ENCODE measurements around the gene PSME1.
"Not testable (repeated sequence)": the region's sequence is repeated elsewhere in the genome, so short reads cannot be mapped to it uniquely, and the experiment has no call there.

The PSME1 gene

GRCh38 chr14:24095271-24096068 is 40.5 kb upstream of the PSME1 start:
- Histone ChIP-seq H3K4me1 (ENCODE audit: control insufficient read depth, insufficient read depth, low read length) (peaks cover 19% of the 10 kb centered on the region), H3K9me3 (ENCODE audit: control insufficient read depth, insufficient read depth, low read depth, low read length) (no peaks in the 10 kb centered on the region), H3K36me3 (ENCODE audit: control insufficient read depth, insufficient read depth, low read length) (peaks cover 37% of the 10 kb centered on the region), H3K27ac (ENCODE audit: low read depth, low read length) (peak overlapping the region; percentile 98), H3K4me3 (ENCODE audit: low read depth, low read length) (peak overlapping the region; percentile 96), H3K9ac (ENCODE audit: low read length) (peak overlapping the region; percentile 98), H3K27me3 (ENCODE audit: control insufficient read depth, insufficient read depth, low read length) (no peaks in the 10 kb centered on the region)

GRCh38 chr14:24096545-24097181 is 39.3 kb upstream of the PSME1 start:
- Histone ChIP-seq H3K27ac (ENCODE audit: low read depth, low read length) (no peak overlapping the region), H3K9me3 (ENCODE audit: control insufficient read depth, insufficient read depth, low read depth, low read length) (no peaks in the 10 kb centered on the region), H3K4me1 (ENCODE audit: control insufficient read depth, insufficient read depth, low read length) (peaks cover 19% of the 10 kb centered on the region), H3K4me3 (ENCODE audit: low read depth, low read length) (no peak overlapping the region), H3K36me3 (ENCODE audit: control insufficient read depth, insufficient read depth, low read length) (peaks cover 49% of the 10 kb centered on the region), H3K27me3 (ENCODE audit: control insufficient read depth, insufficient read depth, low read length) (no peaks in the 10 kb centered on the region), H3K9ac (ENCODE audit: low read length) (no peak overlapping the region)

DNA sequence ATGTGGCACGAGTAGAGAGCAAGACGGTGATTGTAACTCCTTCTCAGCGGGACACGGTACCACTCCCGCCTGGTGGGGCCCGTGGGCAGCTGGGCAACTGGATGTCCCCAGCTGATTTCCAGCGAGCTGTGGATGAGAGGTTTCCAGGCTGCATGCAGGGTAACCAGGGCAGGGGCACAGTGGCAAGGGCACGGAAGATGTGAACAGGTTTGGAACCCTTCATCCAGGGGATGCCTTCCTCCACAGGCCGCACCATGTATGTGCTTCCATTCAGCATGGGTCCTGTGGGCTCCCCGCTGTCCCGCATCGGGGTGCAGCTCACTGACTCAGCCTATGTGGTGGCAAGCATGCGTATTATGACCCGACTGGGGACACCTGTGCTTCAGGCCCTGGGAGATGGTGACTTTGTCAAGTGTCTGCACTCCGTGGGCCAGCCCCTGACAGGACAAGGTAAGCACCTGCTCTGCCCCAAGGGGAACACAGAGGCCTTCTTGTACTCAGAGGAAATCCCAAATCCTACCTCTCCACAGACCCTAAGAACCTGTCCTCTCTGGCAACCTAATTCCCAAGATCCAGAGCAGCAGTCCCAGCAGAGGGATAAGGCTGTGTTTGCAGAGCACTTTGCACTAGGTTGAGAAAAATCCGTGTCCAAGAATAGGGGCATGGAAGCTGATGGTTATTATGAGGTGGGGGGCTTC is 37.6 kb upstream of the PSME1 start:
- H3K9ac ChIP-seq (ENCODE audit: low read length) = no peak overlapping the region
- H3K4me3 ChIP-seq (ENCODE audit: low read depth, low read length) = no peak overlapping the region
- H3K27ac ChIP-seq (ENCODE audit: low read depth, low read length) = no peak overlapping the region
- H3K4me1 ChIP-seq (ENCODE audit: control insufficient read depth, insufficient read depth, low read length) = peaks cover 15% of the 10 kb centered on the region
- peaks cover 63% of the 10 kb centered on the region for H3K36me3 ChIP-seq (ENCODE audit: control insufficient read depth, insufficient read depth, low read length)
- H3K27me3 ChIP-seq (ENCODE audit: control insufficient read depth, insufficient read depth, low read length) = no peaks in the 10 kb centered on the region
- H3K9me3 ChIP-seq (ENCODE audit: control insufficient read depth, insufficient read depth, low read depth, low read length) = peaks cover under 1% of the 10 kb centered on the region

DNA sequence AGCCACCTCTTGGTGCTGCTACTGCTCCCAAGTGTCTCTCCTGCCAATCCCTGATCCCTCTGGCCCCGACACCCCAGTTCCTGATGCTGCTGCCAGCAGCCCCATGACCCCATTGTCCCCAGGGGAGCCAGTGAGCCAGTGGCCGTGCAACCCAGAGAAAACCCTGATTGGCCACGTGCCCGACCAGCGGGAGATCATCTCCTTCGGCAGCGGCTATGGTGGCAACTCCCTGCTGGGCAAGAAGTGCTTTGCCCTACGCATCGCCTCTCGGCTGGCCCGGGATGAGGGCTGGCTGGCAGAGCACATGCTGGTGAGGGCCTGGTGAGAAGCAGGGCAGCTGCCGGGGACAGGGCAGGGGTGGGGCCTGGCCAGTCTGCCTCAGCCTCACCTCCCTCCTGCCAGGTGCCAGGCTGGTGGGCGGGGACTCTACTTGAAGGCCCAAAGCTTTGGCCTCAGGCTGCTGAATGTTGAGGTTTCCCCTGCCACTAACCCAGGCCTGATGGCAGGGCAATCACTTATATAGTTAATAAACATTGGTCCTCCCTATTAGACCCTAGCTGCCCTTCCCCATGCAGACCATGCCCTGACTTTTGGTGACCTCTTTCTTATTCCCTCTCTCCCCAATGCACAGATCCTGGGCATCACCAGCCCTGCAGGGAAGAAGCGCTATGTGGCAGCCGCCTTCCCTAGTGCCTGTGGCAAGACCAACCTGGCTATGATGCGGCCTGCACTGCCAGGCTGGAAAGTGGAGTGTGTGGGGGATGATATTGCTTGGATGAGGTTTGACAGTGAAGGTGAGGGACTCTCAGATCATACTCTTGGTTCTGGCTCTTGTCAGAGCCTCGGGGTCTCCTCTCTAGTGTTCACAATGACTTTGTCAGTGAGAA is 36.8 kb upstream of the PSME1 start:
- H3K27me3 ChIP-seq (ENCODE audit: control insufficient read depth, insufficient read depth, low read length) = no peaks in the 10 kb centered on the region
- peaks cover 71% of the 10 kb centered on the region for H3K36me3 ChIP-seq (ENCODE audit: control insufficient read depth, insufficient read depth, low read length)
- no peak overlapping the region for H3K9ac ChIP-seq (ENCODE audit: low read length)
- H3K4me3 ChIP-seq (ENCODE audit: low read depth, low read length) = no peak overlapping the region
- H3K27ac ChIP-seq (ENCODE audit: low read depth, low read length) = no peak overlapping the region
- peaks cover 9% of the 10 kb centered on the region for H3K9me3 ChIP-seq (ENCODE audit: control insufficient read depth, insufficient read depth, low read depth, low read length)
- H3K4me1 ChIP-seq (ENCODE audit: control insufficient read depth, insufficient read depth, low read length) = peaks cover 12% of the 10 kb centered on the region

DNA sequence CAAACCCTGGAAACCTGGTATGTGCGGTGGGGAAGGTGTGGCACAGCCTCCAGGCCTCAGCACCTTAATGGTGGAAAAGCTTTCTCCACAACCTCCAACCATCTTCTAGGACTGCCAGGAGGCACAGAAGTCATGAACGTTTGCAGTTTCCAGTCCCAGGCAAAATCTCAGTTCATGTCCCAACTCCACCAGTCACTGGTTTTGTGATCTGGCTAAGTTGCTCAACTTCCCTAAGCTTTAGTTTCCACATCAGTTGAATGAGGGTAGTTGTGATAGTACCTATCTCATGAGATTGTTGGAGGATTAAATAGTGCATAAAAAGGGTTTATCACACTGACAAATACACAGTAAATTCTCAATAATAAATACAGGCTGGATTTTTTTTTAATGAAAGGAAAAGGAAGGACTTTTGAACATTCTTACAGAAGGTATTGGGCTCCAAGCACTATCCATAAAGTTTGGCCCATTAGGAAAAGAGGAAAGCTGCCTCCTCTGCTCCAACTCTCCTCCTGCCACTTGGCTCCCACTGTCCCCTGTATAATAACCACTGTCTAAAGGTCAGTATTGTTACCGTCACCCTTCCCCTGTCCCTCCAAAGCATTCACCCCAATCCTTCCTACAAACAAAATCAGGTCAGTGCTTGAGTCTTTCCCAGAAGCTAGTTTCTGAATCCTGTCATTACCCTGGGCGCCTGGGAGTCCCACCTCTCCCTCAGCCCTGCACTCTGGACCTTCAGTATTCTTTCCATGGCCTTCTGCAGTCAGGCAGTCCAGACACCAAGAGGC is 35.6 kb upstream of the PSME1 start:
- no peak overlapping the region for H3K9ac ChIP-seq (ENCODE audit: low read length)
- H3K4me1 ChIP-seq (ENCODE audit: control insufficient read depth, insufficient read depth, low read length) = peaks cover 5% of the 10 kb centered on the region
- H3K27ac ChIP-seq (ENCODE audit: low read depth, low read length) = no peak overlapping the region
- no peaks in the 10 kb centered on the region for H3K27me3 ChIP-seq (ENCODE audit: control insufficient read depth, insufficient read depth, low read length)
- H3K9me3 ChIP-seq (ENCODE audit: control insufficient read depth, insufficient read depth, low read depth, low read length) = peaks cover 20% of the 10 kb centered on the region
- H3K4me3 ChIP-seq (ENCODE audit: low read depth, low read length) = no peak overlapping the region
- H3K36me3 ChIP-seq (ENCODE audit: control insufficient read depth, insufficient read depth, low read length) = peaks cover 78% of the 10 kb centered on the region

- H3K36me3 ChIP-seq (ENCODE audit: control insufficient read depth, insufficient read depth, low read length) = peaks cover 78% of the 10 kb centered on the region
- H3K27ac ChIP-seq (ENCODE audit: low read depth, low read length) = no peak overlapping the region
- peaks cover 20% of the 10 kb centered on the region for H3K9me3 ChIP-seq (ENCODE audit: control insufficient read depth, insufficient read depth, low read depth, low read length)
Observed at GRCh38 chr14:24100982-24101494, 35.0 kb upstream of the PSME1 start.

DNA sequence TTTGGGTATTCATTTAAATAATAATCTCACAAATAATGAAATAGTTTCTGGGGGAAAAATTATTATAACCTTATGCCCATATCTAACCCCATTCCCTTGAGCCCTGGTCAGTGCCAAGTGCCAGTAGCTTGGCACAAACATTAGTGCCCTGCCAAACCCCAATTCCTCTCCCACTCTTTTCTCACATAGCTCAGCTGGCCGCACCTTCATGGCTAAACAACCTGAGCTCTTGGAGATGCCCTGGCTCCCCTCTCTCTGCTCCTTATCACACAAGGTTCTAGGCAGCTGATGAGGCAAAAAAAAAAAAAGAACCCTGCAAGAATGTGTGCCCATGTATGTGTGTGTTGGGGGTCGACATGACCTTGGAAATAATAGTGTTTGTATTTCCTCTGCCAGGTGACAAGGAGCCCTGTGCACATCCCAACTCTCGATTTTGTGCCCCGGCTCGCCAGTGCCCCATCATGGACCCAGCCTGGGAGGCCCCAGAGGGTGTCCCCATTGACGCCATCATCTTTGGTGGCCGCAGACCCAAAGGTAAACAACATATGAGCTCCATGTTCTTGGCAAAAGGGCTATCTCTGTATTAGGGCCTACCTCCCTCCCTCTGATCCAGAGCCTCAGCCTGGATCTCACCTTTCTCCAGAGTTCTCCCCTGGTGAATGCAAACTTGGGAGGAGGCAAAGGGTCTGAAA is 33.5 kb upstream of the PSME1 start:
- H3K27ac ChIP-seq (ENCODE audit: low read depth, low read length) = no peak overlapping the region
- peaks cover 70% of the 10 kb centered on the region for H3K36me3 ChIP-seq (ENCODE audit: control insufficient read depth, insufficient read depth, low read length)
- H3K4me1 ChIP-seq (ENCODE audit: control insufficient read depth, insufficient read depth, low read length) = no peaks in the 10 kb centered on the region
- no peak overlapping the region for H3K4me3 ChIP-seq (ENCODE audit: low read depth, low read length)
- no peaks in the 10 kb centered on the region for H3K27me3 ChIP-seq (ENCODE audit: control insufficient read depth, insufficient read depth, low read length)
- no peak overlapping the region for H3K9ac ChIP-seq (ENCODE audit: low read length)
- peaks cover 20% of the 10 kb centered on the region for H3K9me3 ChIP-seq (ENCODE audit: control insufficient read depth, insufficient read depth, low read depth, low read length)

More at GRCh38 chr14:24100982-24101494, 35.0 kb upstream of the PSME1 start:
- H3K27me3 ChIP-seq (ENCODE audit: control insufficient read depth, insufficient read depth, low read length) = no peaks in the 10 kb centered on the region
- no peak overlapping the region for H3K9ac ChIP-seq (ENCODE audit: low read length)
- no peaks in the 10 kb centered on the region for H3K4me1 ChIP-seq (ENCODE audit: control insufficient read depth, insufficient read depth, low read length)
- no peak overlapping the region for H3K4me3 ChIP-seq (ENCODE audit: low read depth, low read length)

DNA sequence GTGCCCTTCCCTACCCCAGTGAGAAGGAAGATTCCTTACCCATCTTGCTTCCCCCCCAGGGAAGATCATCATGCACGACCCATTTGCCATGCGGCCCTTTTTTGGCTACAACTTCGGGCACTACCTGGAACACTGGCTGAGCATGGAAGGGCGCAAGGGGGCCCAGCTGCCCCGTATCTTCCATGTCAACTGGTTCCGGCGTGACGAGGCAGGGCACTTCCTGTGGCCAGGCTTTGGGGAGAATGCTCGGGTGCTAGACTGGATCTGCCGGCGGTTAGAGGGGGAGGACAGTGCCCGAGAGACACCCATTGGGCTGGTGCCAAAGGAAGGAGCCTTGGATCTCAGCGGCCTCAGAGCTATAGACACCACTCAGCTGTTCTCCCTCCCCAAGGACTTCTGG is 32.5 kb upstream of the PSME1 start:
- no peak overlapping the region for H3K9ac ChIP-seq (ENCODE audit: low read length)
- H3K27me3 ChIP-seq (ENCODE audit: control insufficient read depth, insufficient read depth, low read length) = no peaks in the 10 kb centered on the region
- peaks cover 61% of the 10 kb centered on the region for H3K36me3 ChIP-seq (ENCODE audit: control insufficient read depth, insufficient read depth, low read length)
- H3K27ac ChIP-seq (ENCODE audit: low read depth, low read length) = no peak overlapping the region
- no peaks in the 10 kb centered on the region for H3K4me1 ChIP-seq (ENCODE audit: control insufficient read depth, insufficient read depth, low read length)
- H3K4me3 ChIP-seq (ENCODE audit: low read depth, low read length) = no peak overlapping the region
- peaks cover 20% of the 10 kb centered on the region for H3K9me3 ChIP-seq (ENCODE audit: control insufficient read depth, insufficient read depth, low read depth, low read length)

DNA sequence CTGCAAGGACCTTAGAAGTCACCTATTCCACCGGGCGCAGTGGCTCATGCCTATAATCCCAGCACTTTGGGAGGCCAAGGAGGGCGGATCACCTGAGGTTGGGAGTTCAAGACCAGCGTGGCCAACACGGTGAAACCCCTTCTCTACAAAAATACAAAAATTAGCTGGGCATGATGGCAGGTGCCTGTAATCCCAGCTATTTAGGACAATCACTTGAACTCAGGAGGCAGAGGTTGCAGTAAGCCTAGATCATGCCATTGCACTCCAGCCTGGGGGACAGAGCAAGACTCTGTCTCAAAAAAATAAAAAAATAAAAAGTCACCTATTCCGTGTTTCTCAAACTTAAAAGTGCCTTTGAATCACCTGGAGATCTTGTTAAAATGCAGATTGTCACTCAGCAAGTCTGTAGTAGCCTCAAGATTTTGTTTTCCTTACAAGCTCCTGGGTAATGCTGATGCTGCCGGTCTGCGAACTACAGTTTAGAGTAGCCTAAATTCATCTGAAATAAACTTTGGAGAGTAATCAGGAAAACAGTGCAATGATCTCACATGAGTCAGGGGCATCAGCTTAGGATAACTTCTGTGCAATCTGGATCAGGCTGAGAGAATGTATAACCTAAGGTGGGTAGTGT is 30.3 kb upstream of the PSME1 start:
- H3K4me1 ChIP-seq (ENCODE audit: control insufficient read depth, insufficient read depth, low read length); H3K27ac ChIP-seq (ENCODE audit: low read depth, low read length); H3K27me3 ChIP-seq (ENCODE audit: control insufficient read depth, insufficient read depth, low read length); H3K9ac ChIP-seq (ENCODE audit: low read length); H3K4me3 ChIP-seq (ENCODE audit: low read depth, low read length): not testable (repeated sequence)
- H3K36me3 ChIP-seq (ENCODE audit: control insufficient read depth, insufficient read depth, low read length) = peaks cover 39% of the 10 kb centered on the region
- peaks cover 20% of the 10 kb centered on the region for H3K9me3 ChIP-seq (ENCODE audit: control insufficient read depth, insufficient read depth, low read depth, low read length)

Measured in HUES6 (cell line).